ENCODE results near the gene TRMT11.

Gene TRMT11

GRCh38 chr6:126077810-126078776 is 91.8 kb downstream of the TRMT11 start:
- DNase-seq: peak; percentile 78

GRCh38 chr6:126083875-126084274 is 97.5 kb downstream of the TRMT11 start:
- DNase-seq: no peak

GRCh38 chr6:126086560-126086959 is 100.2 kb downstream of the TRMT11 start:
- DNase-seq: no peak

Data from fibroblast of upper back skin (primary cell).